HCT116 (cell line): ENCODE data around the gene TRA2A. TPM values are rescaled to one million over a fixed set of nuclear protein-coding genes. Genes with fewer than 3 reads are reported as not detected.

Source experiments
- ATAC-seq: fragments of 200-7000 bp; cut with Tn5 transposase; 2 replicates; pipeline ENCODE4 v1.9.1; 2020; ENCODE audit warnings: mild to moderate bottlenecking, moderate library complexity
- BruUV-seq: library from RNA; stranded (reverse); fragments of 400-500 nt; replicated peaks from 2 replicates; lab custom pipeline; 2021; lab: Mats Ljungman, UMichigan
- CTCF ChIA-PET: fragments of 300-600 bp; sonication (Branson Sonifier 250); formaldehyde crosslinking; loops from one replicate; lab custom pipeline; 2021; ENCODE audit warnings: antibody characterized with exemption; lab: Charles Lee
- POLR2A ChIA-PET: fragments of 300-600, 350-600 bp; sonication (Branson Sonifier 250); formaldehyde crosslinking; loops from one replicate; lab custom pipeline; 2021; ENCODE audit warnings: antibody characterized with exemption; lab: Charles Lee
- RAD21 ChIA-PET, 2 experiments: fragments of 300-600 bp; sonication (Branson Sonifier 250); formaldehyde crosslinking; loops; one replicate each; lab custom pipeline; 2023; ENCODE audit warnings: low total read pairs in 2 of 2; ENCODE audit not compliant: uncharacterized antibody in 2 of 2, unreplicated experiment in 2 of 2, low non-redundant PET in 1 of 2; lab: Charles Lee
- DNase-seq: peaks from one replicate; pipeline ENCODE4 v3.0.0-alpha.2; 2010; ENCODE audit warnings: low read depth, low spot score
- H2AFZ ChIP-seq: fragments of 200-600 bp; shearing (Covaris generic), sonication (generic); 2 replicates; pipeline ENCODE4 v1.6.1; 2017; ENCODE audit warnings: low read depth, mixed run types, mixed read lengths, antibody characterized with exemption, low read length; ENCODE audit not compliant: poor library complexity, severe bottlenecking
- H3K27ac ChIP-seq: 2 replicates; pipeline ENCODE4 v1.5.1; 2012; ENCODE audit warnings: low read depth, low read length
- H3K27me3 ChIP-seq: fragments of 200-600 bp; sonication (generic); 2 replicates; pipeline ENCODE4 v1.6.1; 2016; ENCODE audit warnings: mixed run types, low read length, mixed read lengths; ENCODE audit not compliant: insufficient read depth
- H3K36me3 ChIP-seq, 2 experiments: fragments of 200-500 bp in 1 of 2; fragments of 200-600 bp in 1 of 2; sonication (Bioruptor generic) in 1 of 2; sonication (generic) in 1 of 2; 2 replicates each; pipeline versions ENCODE4 v1.5.1 to v1.6.1; 2014 to 2016; ENCODE audit warnings: low read length in 2 of 2, inconsistent platforms in 1 of 2, mixed read lengths in 1 of 2, mixed run types in 1 of 2; ENCODE audit not compliant: insufficient read depth in 2 of 2, control insufficient read depth in 1 of 2
- H3K4me1 ChIP-seq, 2 experiments: fragments of 200-600 bp in 1 of 2; sonication (generic) in 1 of 2; 2 replicates each; pipeline versions ENCODE4 v1.5.1 to v1.6.1; 2012 to 2017; ENCODE audit warnings: low read length in 2 of 2, inconsistent platforms in 1 of 2, mild to moderate bottlenecking in 1 of 2, mixed read lengths in 1 of 2, mixed run types in 1 of 2, moderate library complexity in 1 of 2; ENCODE audit not compliant: insufficient read depth in 2 of 2, control insufficient read depth in 1 of 2
- H3K4me2 ChIP-seq: fragments of 200-600 bp; sonication (generic); 2 replicates; pipeline ENCODE4 v1.6.1; 2017; ENCODE audit warnings: mixed run types, low read length, mixed read lengths
- H3K4me3 ChIP-seq, 2 experiments: fragments of 200-600 bp in 1 of 2; sonication (generic) in 1 of 2; replicated peaks in 1 of 2; 2 replicates each; pipeline ENCODE4 v1.5.1; 2011 to 2016; ENCODE audit warnings: low read length in 2 of 2, control low read depth in 1 of 2, low read depth in 1 of 2, mild to moderate bottlenecking in 1 of 2, mixed read lengths in 1 of 2, mixed run types in 1 of 2
- H3K79me2 ChIP-seq: fragments of 200-600 bp; sonication (generic); 2 replicates; pipeline ENCODE4 v1.6.1; 2017; ENCODE audit warnings: mild to moderate bottlenecking, mixed run types, low read length, moderate library complexity, mixed read lengths; ENCODE audit not compliant: insufficient read depth
- H3K9ac ChIP-seq: fragments of 200-600 bp; sonication (generic); 2 replicates; pipeline ENCODE4 v1.6.1; 2016; ENCODE audit warnings: low read length, mixed read lengths
- H3K9me2 ChIP-seq: fragments of 200-600 bp; sonication (generic), shearing (Covaris generic); 2 replicates; pipeline ENCODE4 v1.6.1; 2017; ENCODE audit warnings: mixed run types, mild to moderate bottlenecking, moderate library complexity; ENCODE audit not compliant: insufficient read depth
- H3K9me3 ChIP-seq, 2 experiments: fragments of 200-500 bp in 1 of 2; fragments of 200-600 bp in 1 of 2; sonication (Bioruptor generic) in 1 of 2; sonication (generic) in 1 of 2; 2 replicates each; pipeline ENCODE4 v1.6.1; 2014 to 2017; ENCODE audit warnings: low read length in 2 of 2, mixed read lengths in 2 of 2, inconsistent platforms in 1 of 2, low read depth in 1 of 2, mild to moderate bottlenecking in 1 of 2, mixed run types in 1 of 2, moderate library complexity in 1 of 2; ENCODE audit not compliant: control insufficient read depth in 1 of 2, insufficient read depth in 1 of 2
- H4K20me1 ChIP-seq: fragments of 200-600 bp; sonication (generic), shearing (Covaris generic); 2 replicates; pipeline ENCODE4 v1.6.1; 2017; ENCODE audit warnings: mixed run types, mild to moderate bottlenecking, moderate library complexity; ENCODE audit not compliant: insufficient read depth
- ATF3 ChIP-seq: IDR thresholded peaks from 2 replicates; pipeline ENCODE4 v1.6.1; 2012
- CEBPB ChIP-seq: IDR thresholded peaks from 2 replicates; pipeline ENCODE4 v1.6.1; 2012; ENCODE audit warnings: low read depth
- CTCF ChIP-seq, 3 experiments: fragments of 200-600 bp in 1 of 3; sonication (generic) in 1 of 3; IDR thresholded peaks in 2 of 3; conservative IDR thresholded peaks in 1 of 3; 2 replicates each; pipeline ENCODE4 v1.5.1; 2012 to 2017; ENCODE audit warnings: low read depth in 2 of 3, low read length in 2 of 3, antibody characterized with exemption in 1 of 3, borderline replicate concordance in 1 of 3, control low read depth in 1 of 3, mild to moderate bottlenecking in 1 of 3, mixed read lengths in 1 of 3, mixed run types in 1 of 3, moderate library complexity in 1 of 3; ENCODE audit not compliant: insufficient read depth in 1 of 3
- EGR1 ChIP-seq: IDR thresholded peaks from 2 replicates; pipeline ENCODE4 v1.6.1; 2012; ENCODE audit warnings: low read depth
- ELF1 ChIP-seq: IDR thresholded peaks from 2 replicates; pipeline ENCODE4 v1.6.1; 2012; ENCODE audit warnings: low read depth, borderline replicate concordance
- EZH2 ChIP-seq: fragments of 200-600 bp; sonication (generic); IDR thresholded peaks from 2 replicates; pipeline ENCODE4 v1.6.1; 2017; ENCODE audit warnings: antibody characterized with exemption, mixed run types
- EZH2phosphoT487 ChIP-seq: fragments of 200-600 bp; IDR thresholded peaks from 2 replicates; pipeline ENCODE4 v1.6.1; 2018; ENCODE audit warnings: antibody characterized with exemption, borderline replicate concordance
- FOSL1 ChIP-seq: IDR thresholded peaks from 2 replicates; pipeline ENCODE4 v1.6.1; 2012; ENCODE audit warnings: low read depth
- JUND ChIP-seq: IDR thresholded peaks from 2 replicates; pipeline ENCODE4 v1.6.1; 2012
- MAX ChIP-seq: IDR thresholded peaks from 2 replicates; pipeline ENCODE4 v1.6.1; 2012
- POLR2A ChIP-seq: IDR thresholded peaks from 2 replicates; pipeline ENCODE4 v1.7.0; 2011; ENCODE audit warnings: borderline replicate concordance; ENCODE audit not compliant: insufficient read depth, insufficient read length; ENCODE audit errors: extremely low read depth
- RAD21 ChIP-seq: IDR thresholded peaks from 2 replicates; pipeline ENCODE4 v1.6.1; 2012; ENCODE audit warnings: low read depth, mild to moderate bottlenecking
- REST ChIP-seq: IDR thresholded peaks from 2 replicates; pipeline ENCODE4 v1.6.1; 2012; ENCODE audit warnings: low read depth
- SIN3A ChIP-seq: IDR thresholded peaks from 2 replicates; pipeline ENCODE4 v1.6.1; 2012; ENCODE audit warnings: low read depth
- SRF ChIP-seq: IDR thresholded peaks from 2 replicates; pipeline ENCODE4 v1.6.1; 2012; ENCODE audit warnings: low read depth
- YY1 ChIP-seq: IDR thresholded peaks from 2 replicates; pipeline ENCODE4 v1.6.1; 2011; ENCODE audit warnings: low read length, low read depth, moderate library complexity, mild to moderate bottlenecking; ENCODE audit not compliant: insufficient replicate concordance; ENCODE audit errors: extremely low read depth
- ZBTB33 ChIP-seq: IDR thresholded peaks from 2 replicates; pipeline ENCODE4 v1.6.1; 2011; ENCODE audit warnings: mild to moderate bottlenecking, low read length, moderate library complexity; ENCODE audit not compliant: insufficient replicate concordance; ENCODE audit errors: extremely low read depth
- ZFX ChIP-seq: fragments of 450-650 bp; IDR thresholded peaks from 2 replicates; pipeline ENCODE4 v1.6.1; 2017
- ZNF274 ChIP-seq: fragments of 200-500 bp; sonication (Bioruptor generic); IDR thresholded peaks from 2 replicates; pipeline ENCODE4 v1.6.1; 2014; ENCODE audit warnings: mild to moderate bottlenecking, low read depth, low read length, inconsistent platforms
- intact Hi-C: fragments of 100-400 bp; cut with micrococcal nuclease; formaldehyde crosslinking; loops from 2 replicates; pipeline ENCODE4 v1.10.0; 2022
- total RNA-seq: library from RNA; stranded (reverse); gene quantifications from one replicate; pipeline ENCODE4 v1.2.1, GENCODE V29; 2021; ENCODE audit not compliant: unreplicated experiment

Gene TRA2A
- total RNA-seq, 1 experiment from 2014 or later: 122 TPM

- peak overlapping the region; percentile 71 to 90 for H3K4me3 ChIP-seq
- no peaks in the 10 kb centered on the region; a peak in 1 of 4 replicates for H3K36me3 ChIP-seq
- H3K79me2 ChIP-seq: peaks cover 41% of the 10 kb centered on the region
- H3K4me1 ChIP-seq: peaks cover 12 to 29% of the 10 kb centered on the region in 2 experiments
- no peak for TF ChIP-seq YY1
- no peak for TF ChIP-seq POLR2A
- no peak for TF ChIP-seq CEBPB
- no peak for TF ChIP-seq ZFX
- TF ChIP-seq SIN3A: no peak
- TF ChIP-seq ZNF274: no peak
- no peak for TF ChIP-seq SRF
- no peak for TF ChIP-seq REST
- no peak for TF ChIP-seq JUND
- TF ChIP-seq CTCF (IDR thresholded peaks at IDR 0.05 in 2 of 3, conservative IDR thresholded peaks at IDR 0.05 in 1 of 3; ENCODE audit: borderline replicate concordance in 1 of 3, insufficient read depth in 1 of 3, low read depth in 2 of 3, low read length in 2 of 3): no peak
- TF ChIP-seq ATF3: no peak
- TF ChIP-seq EZH2: no peak
- TF ChIP-seq RAD21: no peak
- TF ChIP-seq FOSL1: no peak
- TF ChIP-seq ZBTB33: no peak
- no peak for TF ChIP-seq MAX
- TF ChIP-seq ELF1: no peak
- TF ChIP-seq EZH2phosphoT487: no peak
- TF ChIP-seq EGR1: no peak
- H4K20me1 ChIP-seq: peaks cover 38% of the 10 kb centered on the region; the same call in 1 of the 2 replicates
- BruUV-seq: no TSS peak
- no peaks in the 10 kb centered on the region for H3K27me3 ChIP-seq
- ChIA-PET CTCF (interaction anchor here (1.5 to 2.8 kb wide), 2 partner anchors 14 to 260 kb away, joined by 6 to 16 read pairs; no protein-coding TSS in a partner anchor), RAD21 (interaction anchor here in 1 of 2 experiments (0.7 kb wide), 1 partner anchor 259 kb away, joined by 3 read pairs; no protein-coding TSS in a partner anchor), POLR2A (no interaction called here)
- H3K4me2 ChIP-seq: peak overlapping the region; percentile 92
- H2AFZ ChIP-seq: no peak overlapping the region
- H3K9me2 ChIP-seq: no peaks in the 10 kb centered on the region
- no peaks in the 10 kb centered on the region for H3K9me3 ChIP-seq
- H3K27ac ChIP-seq: peak overlapping the region; percentile 72
- no peak for DNase-seq
- peak overlapping the region; percentile 99 for H3K9ac ChIP-seq
- intact Hi-C loops: loop anchor here (2.0 kb wide), 1 partner anchor 62 kb away; the partner anchor contains the start of gene IGF2BP3
- ATAC-seq: no peak
Observed at GRCh38 chr7:23532490-23533237, 883 bp upstream of the TRA2A start.
